IMR-90 (cell line): ENCODE data around the gene LLGL2. TPM values are rescaled to one million over a fixed set of nuclear protein-coding genes. Genes with fewer than 3 reads are reported as not detected.
A peak's percentile ranks its signal among the peaks of the same experiment; 100 is the strongest.

ENCODE experiments used
- ATAC-seq: fragments of 200-7000 bp; cut with Tn5 transposase; 2 replicates; pipeline ENCODE4 v1.9.1; 2020; ENCODE audit warnings: low read depth, mild to moderate bottlenecking, moderate library complexity
- BruUV-seq: library from RNA; stranded (reverse); fragments of 400-500 nt; replicated peaks from 2 replicates; lab custom pipeline; 2021; lab: Mats Ljungman, UMichigan
- CTCF ChIA-PET: fragments of 300-600 bp; formaldehyde crosslinking; extraction: SDS; loops from one replicate; lab custom pipeline; 2021; ENCODE audit warnings: antibody characterized with exemption; lab: Yijun Ruan, JAX
- POLR2A ChIA-PET: fragments of 300-600 bp; sonication (Branson Sonifier 250); formaldehyde crosslinking; loops from one replicate; lab custom pipeline; 2022; ENCODE audit warnings: antibody characterized with exemption; ENCODE audit not compliant: unreplicated experiment; lab: Charles Lee
- DNase-seq: peaks from one replicate; pipeline ENCODE4 v3.0.0; 2013
- H2AFZ ChIP-seq: replicated peaks from 2 replicates; pipeline ENCODE3; 2013; ENCODE audit warnings: low read length, mild to moderate bottlenecking; ENCODE audit not compliant: poor library complexity
- H2AK5ac ChIP-seq: 2 replicates; pipeline ENCODE4 v1.6.1; 2013; ENCODE audit warnings: low read depth, low read length, inconsistent platforms
- H2AK9ac ChIP-seq: replicated peaks from 2 replicates; pipeline ENCODE3; 2013; ENCODE audit warnings: mild to moderate bottlenecking, low read depth, low read length, moderate library complexity; ENCODE audit not compliant: poor library complexity
- H2BK120ac ChIP-seq: 2 replicates; pipeline ENCODE4 v1.6.1; 2013; ENCODE audit warnings: low read depth, low read length, inconsistent platforms
- H2BK15ac ChIP-seq: 3 replicates; pipeline ENCODE4 v1.6.1; 2013; ENCODE audit warnings: low read depth, low read length, inconsistent platforms
- H2BK20ac ChIP-seq: 2 replicates; pipeline ENCODE4 v1.6.1; 2013; ENCODE audit warnings: low read depth, mild to moderate bottlenecking, inconsistent platforms, low read length, moderate library complexity
- H2BK5ac ChIP-seq: 2 replicates; pipeline ENCODE4 v1.6.1; 2013; ENCODE audit warnings: mild to moderate bottlenecking, low read depth, low read length, inconsistent platforms; ENCODE audit not compliant: poor library complexity, severe bottlenecking
- H3K14ac ChIP-seq: replicated peaks from 2 replicates; pipeline ENCODE4 v1.6.1; 2013; ENCODE audit warnings: low read depth, low read length, inconsistent platforms
- H3K18ac ChIP-seq: 2 replicates; pipeline ENCODE4 v1.6.1; 2013; ENCODE audit warnings: low read depth, low read length, control low read depth
- H3K23ac ChIP-seq: 2 replicates; pipeline ENCODE4 v1.6.1; 2013; ENCODE audit warnings: low read depth, low read length, inconsistent platforms
- H3K27ac ChIP-seq: 2 replicates; pipeline ENCODE4 v1.5.1; 2013; ENCODE audit warnings: mild to moderate bottlenecking, control low read depth, low read length; ENCODE audit not compliant: insufficient read depth
- H3K27me3 ChIP-seq: 2 replicates; pipeline ENCODE4 v1.6.1; 2013; ENCODE audit warnings: low read length; ENCODE audit not compliant: control insufficient read depth, insufficient read depth
- H3K36me3 ChIP-seq: 2 replicates; pipeline ENCODE4 v1.6.1; 2013; ENCODE audit warnings: low read length, mixed read lengths; ENCODE audit not compliant: control insufficient read depth, insufficient read depth
- H3K4ac ChIP-seq: 2 replicates; pipeline ENCODE4 v1.6.1; 2013; ENCODE audit warnings: low read depth, low read length, inconsistent platforms
- H3K4me1 ChIP-seq: 2 replicates; pipeline ENCODE4 v1.6.1; 2013; ENCODE audit warnings: low read length, mixed read lengths; ENCODE audit not compliant: control insufficient read depth, insufficient read depth
- H3K4me2 ChIP-seq: 2 replicates; pipeline ENCODE4 v1.6.1; 2013; ENCODE audit warnings: low read depth, mild to moderate bottlenecking, control low read depth, low read length, moderate library complexity
- H3K4me3 ChIP-seq: 2 replicates; pipeline ENCODE4 v1.5.1; 2013; ENCODE audit warnings: low read depth, mild to moderate bottlenecking, control low read depth, low read length, moderate library complexity; ENCODE audit not compliant: insufficient read depth
- H3K56ac ChIP-seq: 2 replicates; pipeline ENCODE4 v1.6.1; 2013; ENCODE audit warnings: low read length, inconsistent platforms; ENCODE audit not compliant: insufficient read depth; ENCODE audit errors: extremely low read depth
- H3K79me1 ChIP-seq, 2 experiments: 2 replicates each; pipeline ENCODE4 v1.6.1; 2013; ENCODE audit warnings: low read length in 2 of 2, inconsistent platforms in 1 of 2, low read depth in 1 of 2
- H3K9ac ChIP-seq: 2 replicates; pipeline ENCODE4 v1.6.1; 2013; ENCODE audit warnings: low read depth, low read length, control low read depth
- H3K9me1 ChIP-seq: 2 replicates; pipeline ENCODE4 v1.6.1; 2013; ENCODE audit warnings: low read length, inconsistent platforms; ENCODE audit not compliant: insufficient read depth
- H3K9me3 ChIP-seq: 2 replicates; pipeline ENCODE4 v1.6.1; 2013; ENCODE audit warnings: low read length; ENCODE audit not compliant: control insufficient read depth, insufficient read depth
- H4K20me1 ChIP-seq: 2 replicates; pipeline ENCODE4 v1.6.1; 2013; ENCODE audit warnings: low read length, inconsistent platforms; ENCODE audit not compliant: insufficient read depth
- H4K5ac ChIP-seq: 2 replicates; pipeline ENCODE4 v1.6.1; 2013; ENCODE audit warnings: mild to moderate bottlenecking, low read depth, low read length, control low read depth
- H4K8ac ChIP-seq, 2 experiments: 2 replicates each; pipeline ENCODE4 v1.6.1; 2013; ENCODE audit warnings: low read depth in 2 of 2, low read length in 2 of 2, control low read depth in 1 of 2, inconsistent platforms in 1 of 2
- H4K91ac ChIP-seq: 2 replicates; pipeline ENCODE4 v1.6.1; 2013; ENCODE audit warnings: low read depth, low read length, inconsistent platforms; ENCODE audit not compliant: insufficient read depth
- BHLHE40 ChIP-seq: fragments of 150-350 bp; IDR thresholded peaks from 2 replicates; pipeline ENCODE4 v1.6.1; 2016; ENCODE audit warnings: mild to moderate bottlenecking, low read depth, low read length
- CTCF ChIP-seq: conservative IDR thresholded peaks from 2 replicates; pipeline ENCODE4 v1.5.1; 2012; ENCODE audit warnings: mild to moderate bottlenecking, low read depth, low read length, improper control_type of control experiment
- ELK1 ChIP-seq: fragments of 150-350 bp; IDR thresholded peaks from 2 replicates; pipeline ENCODE4 v1.6.1; 2016; ENCODE audit warnings: low read depth, mild to moderate bottlenecking, low read length, moderate library complexity, borderline replicate concordance
- FOS ChIP-seq: fragments of 150-350 bp; IDR thresholded peaks from 2 replicates; pipeline ENCODE4 v1.6.1; 2016; ENCODE audit warnings: low read depth, low read length
- MAZ ChIP-seq: IDR thresholded peaks from 2 replicates; pipeline ENCODE4 v1.6.1; 2012; ENCODE audit warnings: low read depth, mild to moderate bottlenecking, low read length, improper control_type of control experiment, moderate library complexity, borderline replicate concordance
- MXI1 ChIP-seq: IDR thresholded peaks from 2 replicates; pipeline ENCODE4 v1.6.1; 2012; ENCODE audit warnings: low read depth, mild to moderate bottlenecking, low read length, moderate library complexity, borderline replicate concordance
- NFE2L2 ChIP-seq: fragments of 150-350 bp; IDR thresholded peaks from 2 replicates; pipeline ENCODE4 v1.6.1; 2016; ENCODE audit warnings: low read depth, mild to moderate bottlenecking, low read length
- POLR2A ChIP-seq: IDR thresholded peaks from 2 replicates; pipeline ENCODE4 v1.6.1; 2012; ENCODE audit warnings: mild to moderate bottlenecking, low read depth, low read length
- RCOR1 ChIP-seq: IDR thresholded peaks from 2 replicates; pipeline ENCODE4 v1.6.1; 2012; ENCODE audit warnings: mild to moderate bottlenecking, low read length, improper control_type of control experiment; ENCODE audit not compliant: insufficient replicate concordance
- USF2 ChIP-seq: fragments of 150-350 bp; IDR thresholded peaks from 2 replicates; pipeline ENCODE4 v1.6.1; 2017; ENCODE audit warnings: mild to moderate bottlenecking, antibody characterized with exemption, low read length, low read depth
- WGBS, 2 experiments: methylation state at CpG; one replicate each; pipeline versions ENCODE4 v1.1.5 to v1.1.7; 2013; ENCODE audit warnings: missing lambda C conversion rate in 2 of 2; ENCODE audit not compliant: insufficient read length in 1 of 2; ENCODE audit errors: extremely low coverage in 2 of 2; 5-methylcytosine and 5-hydroxymethylcytosine counted together
- dilution Hi-C: fragments of 300-500 bp; cut with HindIII; formaldehyde crosslinking; loops from one replicate; pipeline ENCODE4 v1.14.3; 2018; ENCODE audit warnings: low sequenced_read_pairs; ENCODE audit not compliant: unreplicated experiment
- in situ Hi-C: fragments of 300-500 bp; cut with MboI; formaldehyde crosslinking; loops from 3 replicates; pipeline ENCODE4 v1.14.3; 2019; ENCODE audit warnings: low sequenced_read_pairs, inconsistent platforms, mixed read lengths
- intact Hi-C: fragments of 100-400 bp; cut with micrococcal nuclease; formaldehyde crosslinking; loops from 2 replicates; pipeline ENCODE4 v1.10.0; 2022
- polyA plus RNA-seq, 3 experiments: library from polyadenylated mRNA; depleted of rRNA; stranded (reverse); fragments of >200 nt; gene quantifications; 2 replicates each; pipeline ENCODE4 v1.2.3, GENCODE V29; 2012; ENCODE audit warnings: low replicate concordance in 1 of 3
- total RNA-seq: library from RNA; depleted of rRNA; stranded (reverse); fragments of >200 nt; gene quantifications from 2 replicates; pipeline ENCODE4 v1.2.3, GENCODE V29; 2012

The LLGL2 gene
- total and polyA plus RNA-seq, 2 of the 4 experiments (the other 2 are of a cell fraction): 0.54 to 0.72 TPM

GRCh38 chr17:75596320-75597087, 71.0 kb downstream of the LLGL2 start:
- Histone ChIP-seq H3K27me3 (peaks cover 28% of the 10 kb centered on the region), H4K8ac (no peak overlapping the region), H3K4me2 (no peak overlapping the region), H3K18ac (no peak overlapping the region), H2BK120ac (no peak overlapping the region), H4K5ac (no peak overlapping the region), H3K79me1 (no peaks in the 10 kb centered on the region), H2BK15ac (no peak overlapping the region), H3K14ac (no peak overlapping the region), H2BK20ac (no peak overlapping the region), H4K91ac (no peak overlapping the region), H2AFZ (peak overlapping the region; percentile 43), H3K56ac (no peak overlapping the region), H2AK9ac (no peak overlapping the region), H3K9ac (no peak overlapping the region), H3K4me3 (no peak overlapping the region), H3K4ac (no peak overlapping the region), H3K9me1 (no peaks in the 10 kb centered on the region), H3K27ac (no peak overlapping the region), H3K9me3 (no peaks in the 10 kb centered on the region), H3K36me3 (no peaks in the 10 kb centered on the region), H4K20me1 (no peaks in the 10 kb centered on the region; the same call in none of the 2 replicates), H3K4me1 (no peaks in the 10 kb centered on the region), H2AK5ac (no peak overlapping the region), H2BK5ac (no peak overlapping the region), H3K23ac (no peak overlapping the region)
- intact Hi-C loops (no loop called here), in situ Hi-C loops (no loop called here), dilution Hi-C loops (no loop called here)
- ChIA-PET POLR2A (no interaction called here), CTCF (interaction anchor here (1.1 kb wide), 1 partner anchor 157 kb away, joined by 3 read pairs; no protein-coding TSS in a partner anchor)
- no peak for ATAC-seq
- no peak for DNase-seq
- no TSS peak for BruUV-seq
- TF ChIP-seq BHLHE40 (no peak), NFE2L2 (no peak), POLR2A (no peak), USF2 (no peak), FOS (no peak), CTCF (no peak), RCOR1 (no peak), MXI1 (no peak), ELK1 (no peak), MAZ (no peak)
- 67% methylated on average over 8 of the region's 17 CpGs; no CpG with 5 or more reads in 1 of the 2 experiments for WGBS, 2 experiments
